Muscle layer of colon (tissue), 2 donors: Measurements from ENCODE around the gene HERPUD2.

Experiments used
- H3K27ac ChIP-seq: one replicate; pipeline ENCODE4 v1.7.0; 2013; ENCODE audit warnings: low read depth, mild to moderate bottlenecking, low read length, moderate library complexity
- H3K27me3 ChIP-seq, 2 donors: one replicate each; pipeline ENCODE4 v1.7.0; 2013; ENCODE audit warnings: low read length in 2 of 2, mild to moderate bottlenecking in 2 of 2; ENCODE audit not compliant: insufficient read depth in 2 of 2, control insufficient read depth in 1 of 2
- H3K36me3 ChIP-seq: one replicate; pipeline ENCODE4 v1.7.0; 2013; ENCODE audit warnings: mild to moderate bottlenecking, low read length; ENCODE audit not compliant: insufficient read depth
- H3K4me1 ChIP-seq: one replicate; pipeline ENCODE4 v1.7.0; 2013; ENCODE audit warnings: mild to moderate bottlenecking, low read length; ENCODE audit not compliant: insufficient read depth
- H3K4me3 ChIP-seq, 2 donors: one replicate each; pipeline ENCODE4 v1.7.0; 2013; ENCODE audit warnings: low read length in 2 of 2, low read depth in 1 of 2, mild to moderate bottlenecking in 1 of 2, moderate library complexity in 1 of 2
- H3K9ac ChIP-seq: one replicate; pipeline ENCODE4 v1.7.0; 2013; ENCODE audit warnings: low read length
- H3K9me3 ChIP-seq: one replicate; pipeline ENCODE4 v1.7.0; 2013; ENCODE audit warnings: mild to moderate bottlenecking, low read length
- donor health status: abdominal sarcoma.
- donor health status: Adenocarcinoma of cecum.

HERPUD2 gene

GRCh38 chr7:35694784-35695472 is at the start of gene HERPUD2:
TSS of gene HERPUD2 (minus strand) at chr7:35695135. CDS start at chr7:35694330, 805 bp downstream.
- H3K27me3 ChIP-seq, result no peaks in the 10 kb centered on the region
- H3K9me3 ChIP-seq, result no peaks in the 10 kb centered on the region
- peak within 1 kb of the TSS; percentile 95 for H3K9ac ChIP-seq
- H3K4me3 ChIP-seq, result peak within 1 kb of the TSS; percentile 43 to 97
- H3K4me1 ChIP-seq, result peaks cover 52% of the 10 kb centered on the region
- H3K36me3 ChIP-seq, result no peaks in the 10 kb centered on the region
- H3K27ac ChIP-seq, result peak within 1 kb of the TSS; percentile 81

- Histone ChIP-seq H3K4me3 (no peak overlapping the region), H3K27me3 (no peaks in the 10 kb centered on the region), H3K9ac (no peak overlapping the region), H3K9me3 (no peaks in the 10 kb centered on the region), H3K4me1 (peaks cover 6% of the 10 kb centered on the region), H3K27ac (no peak overlapping the region), H3K36me3 (no peaks in the 10 kb centered on the region)
Observed at GRCh38 chr7:35738889-35739288, 44.0 kb upstream of the HERPUD2 start.

GRCh38 chr7:35736725-35737124 is 41.8 kb upstream of the HERPUD2 start:
- Histone ChIP-seq H3K36me3 (no peaks in the 10 kb centered on the region), H3K27ac (no peak overlapping the region), H3K4me1 (peaks cover 11% of the 10 kb centered on the region), H3K9ac (no peak overlapping the region), H3K27me3 (no peaks in the 10 kb centered on the region), H3K9me3 (no peaks in the 10 kb centered on the region), H3K4me3 (no peak overlapping the region)

GRCh38 chr7:35735396-35735795 is 40.5 kb upstream of the HERPUD2 start:
- H3K36me3 ChIP-seq, result no peaks in the 10 kb centered on the region
- no peak overlapping the region for H3K9ac ChIP-seq
- no peaks in the 10 kb centered on the region for H3K27me3 ChIP-seq
- no peaks in the 10 kb centered on the region for H3K9me3 ChIP-seq
- peaks cover 13% of the 10 kb centered on the region for H3K4me1 ChIP-seq
- no peak overlapping the region for H3K4me3 ChIP-seq
- no peak overlapping the region for H3K27ac ChIP-seq

GRCh38 chr7:35734001-35734483 is 39.1 kb upstream of the HERPUD2 start:
- Histone ChIP-seq H3K27me3 (no peaks in the 10 kb centered on the region), H3K27ac (no peak overlapping the region), H3K4me1 (peaks cover 26% of the 10 kb centered on the region), H3K9me3 (no peaks in the 10 kb centered on the region), H3K36me3 (no peaks in the 10 kb centered on the region), H3K9ac (no peak overlapping the region), H3K4me3 (peak overlapping the region in 1 of 2 donors; percentile 11)

- H3K4me1 ChIP-seq, result peaks cover 46% of the 10 kb centered on the region
- H3K36me3 ChIP-seq, result no peaks in the 10 kb centered on the region
- H3K27ac ChIP-seq, result no peak overlapping the region
- no peaks in the 10 kb centered on the region for H3K27me3 ChIP-seq
- H3K9ac ChIP-seq, result no peak overlapping the region
- H3K4me3 ChIP-seq, result no peak overlapping the region
- H3K9me3 ChIP-seq, result no peaks in the 10 kb centered on the region
Observed at GRCh38 chr7:35731349-35731748, 36.4 kb upstream of the HERPUD2 start.

- peaks cover 43% of the 10 kb centered on the region for H3K4me1 ChIP-seq
- no peak overlapping the region for H3K9ac ChIP-seq
- peak overlapping the region in 1 of 2 donors; percentile 9 for H3K4me3 ChIP-seq
- peak overlapping the region; percentile 65 for H3K27ac ChIP-seq
- H3K27me3 ChIP-seq, result no peaks in the 10 kb centered on the region
- no peaks in the 10 kb centered on the region for H3K36me3 ChIP-seq
- H3K9me3 ChIP-seq, result no peaks in the 10 kb centered on the region
Observed at GRCh38 chr7:35729061-35729783, 34.3 kb upstream of the HERPUD2 start.

GRCh38 chr7:35728412-35729060 is 33.6 kb upstream of the HERPUD2 start:
- no peaks in the 10 kb centered on the region for H3K9me3 ChIP-seq
- H3K4me3 ChIP-seq, result peak overlapping the region in 1 of 2 donors; percentile 9
- H3K4me1 ChIP-seq, result peaks cover 36% of the 10 kb centered on the region
- peak overlapping the region; percentile 65 for H3K27ac ChIP-seq
- H3K36me3 ChIP-seq, result no peaks in the 10 kb centered on the region
- no peaks in the 10 kb centered on the region for H3K27me3 ChIP-seq
- no peak overlapping the region for H3K9ac ChIP-seq

- no peak overlapping the region for H3K27ac ChIP-seq
- H3K4me1 ChIP-seq, result peaks cover 35% of the 10 kb centered on the region
Observed at GRCh38 chr7:35727571-35727970, 32.6 kb upstream of the HERPUD2 start.

GRCh38 chr7:35726654-35727053 is 31.7 kb upstream of the HERPUD2 start:
- no peak overlapping the region for H3K9ac ChIP-seq
- H3K9me3 ChIP-seq, result no peaks in the 10 kb centered on the region
- H3K4me3 ChIP-seq, result no peak overlapping the region
- peaks cover 35% of the 10 kb centered on the region for H3K4me1 ChIP-seq
- H3K27me3 ChIP-seq, result no peaks in the 10 kb centered on the region
- no peak overlapping the region for H3K27ac ChIP-seq
- no peaks in the 10 kb centered on the region for H3K36me3 ChIP-seq

More at GRCh38 chr7:35727571-35727970, 32.6 kb upstream of the HERPUD2 start:
- H3K4me3 ChIP-seq, result no peak overlapping the region
- H3K9ac ChIP-seq, result no peak overlapping the region
- H3K9me3 ChIP-seq, result no peaks in the 10 kb centered on the region
- no peaks in the 10 kb centered on the region for H3K27me3 ChIP-seq
- no peaks in the 10 kb centered on the region for H3K36me3 ChIP-seq

- Histone ChIP-seq H3K9ac (no peak overlapping the region), H3K4me3 (no peak overlapping the region), H3K4me1 (peaks cover 36% of the 10 kb centered on the region), H3K27ac (no peak overlapping the region), H3K27me3 (no peaks in the 10 kb centered on the region), H3K36me3 (no peaks in the 10 kb centered on the region), H3K9me3 (no peaks in the 10 kb centered on the region)
Observed at GRCh38 chr7:35725280-35725680, 30.3 kb upstream of the HERPUD2 start.
